Lung (tissue), 4 donors: ENCODE measurements around the gene GNPTG. TPM values are rescaled to one million over a fixed set of nuclear protein-coding genes. Genes with fewer than 3 reads are reported as not detected.

Experiments used
- polyA plus RNA-seq, 2 donors: library from polyadenylated mRNA; stranded (reverse); fragments of 200-250 nt; gene quantifications; one replicate each; pipeline ENCODE4 v1.2.1, GENCODE V29; 2013
- total RNA-seq, 2 donors: library from RNA; depleted of rRNA in 1 of 2; stranded (reverse); fragments of >200 nt in 1 of 2; gene quantifications; one replicate each; pipeline ENCODE4 v1.2.1, GENCODE V29; 2014 to 2021
- donor health status: Bipolar disorder and iron deficiency.
- donor health status: healthy.
- donor health status: DM: yes; HTN: yes; CAD: no.

The GNPTG gene
- total and polyA plus RNA-seq, 4 donors = 34.8 to 92.7 (median 77.8) TPM

Other genes starting within 250 kb of the GNPTG start
- 10 to 100 TPM in 1 of 2 donors, 1 to 10 TPM in 1; 5.0 to 10.3 TPM for gene CACNA1H, start 198.8 kb upstream of the GNPTG start, total RNA-seq
- gene CACNA1H, start 198.8 kb upstream of the GNPTG start, polyA plus RNA-seq = 1 to 10 TPM; 6.3 to 7.1 TPM
- gene TPSG1, start 126.7 kb upstream of the GNPTG start, total RNA-seq = 1 to 10 TPM in 1 of 2 donors, not detected in 1; 2.9 TPM
- under 1 TPM; 0.03 to 0.71 TPM for gene TPSG1, start 126.7 kb upstream of the GNPTG start, polyA plus RNA-seq
- gene TPSB2, start 121.7 kb upstream of the GNPTG start, total RNA-seq = 100 to 1,000 TPM in 1 of 2 donors, under 1 TPM in 1; 0.46 to 154 TPM
- 10 to 100 TPM; 12.9 to 91.5 TPM for gene TPSB2, start 121.7 kb upstream of the GNPTG start, polyA plus RNA-seq
- gene TPSAB1, start 111.2 kb upstream of the GNPTG start, total RNA-seq = 100 to 1,000 TPM in 1 of 2 donors, not detected in 1; 129 TPM
- gene TPSAB1, start 111.2 kb upstream of the GNPTG start, polyA plus RNA-seq = 10 to 100 TPM; 10.1 to 89.3 TPM
- 1 to 10 TPM in 1 of 2 donors, not detected in 1; 7.0 TPM for gene TPSD1, start 95.9 kb upstream of the GNPTG start, total RNA-seq
- gene TPSD1, start 95.9 kb upstream of the GNPTG start, polyA plus RNA-seq = 1 to 10 TPM in 1 of 2 donors, under 1 TPM in 1; 0.54 to 2.9 TPM
- 10 to 100 TPM; 91.2 to 96.8 TPM for gene UBE2I, start 42.3 kb upstream of the GNPTG start, total RNA-seq
- 10 to 100 TPM; 63.9 to 71.7 TPM for gene UBE2I, start 42.3 kb upstream of the GNPTG start, polyA plus RNA-seq
- gene BAIAP3, start 18.3 kb upstream of the GNPTG start, total RNA-seq = 10 to 100 TPM; 15.9 to 46.6 TPM
- 1 to 10 TPM; 4.5 to 7.9 TPM for gene BAIAP3, start 18.3 kb upstream of the GNPTG start, polyA plus RNA-seq
- 10 to 100 TPM; 32.5 to 66.4 TPM for gene TSR3, start 53 bp upstream of the GNPTG start, total RNA-seq
- gene TSR3, start 53 bp upstream of the GNPTG start, polyA plus RNA-seq = 10 to 100 TPM; 54.7 to 58.5 TPM
- gene UNKL, start 62.8 kb downstream of the GNPTG start, total RNA-seq = 10 to 100 TPM; 21.8 to 31.2 TPM
- gene UNKL, start 62.8 kb downstream of the GNPTG start, polyA plus RNA-seq = 10 to 100 TPM in 1 of 2 donors, 1 to 10 TPM in 1; 7.9 to 11.9 TPM
- 10 to 100 TPM in 1 of 2 donors, 1 to 10 TPM in 1; 6.4 to 12.8 TPM for gene UQCC4, start 68.8 kb downstream of the GNPTG start, total RNA-seq
- 10 to 100 TPM; 12.2 to 30.6 TPM for gene UQCC4, start 68.8 kb downstream of the GNPTG start, polyA plus RNA-seq
- gene PERCC1, start 79.1 kb downstream of the GNPTG start, total RNA-seq = under 1 TPM; 0.46 to 0.57 TPM
- under 1 TPM in 1 of 2 donors, not detected in 1; 0.12 TPM for gene PERCC1, start 79.1 kb downstream of the GNPTG start, polyA plus RNA-seq
- gene CCDC154, start 92.6 kb downstream of the GNPTG start, total RNA-seq = 1 to 10 TPM in 1 of 2 donors, under 1 TPM in 1; 0.63 to 1.3 TPM
- gene CCDC154, start 92.6 kb downstream of the GNPTG start, polyA plus RNA-seq = 1 to 10 TPM; 1.5 to 4.5 TPM
- 100 to 1,000 TPM in 1 of 2 donors, 10 to 100 TPM in 1; 73.3 to 103 TPM for gene CLCN7, start 123.1 kb downstream of the GNPTG start, total RNA-seq
- 100 to 1,000 TPM in 1 of 2 donors, 10 to 100 TPM in 1; 61.1 to 119 TPM for gene CLCN7, start 123.1 kb downstream of the GNPTG start, polyA plus RNA-seq
- under 1 TPM; 0.25 to 0.31 TPM for gene PTX4, start 137.0 kb downstream of the GNPTG start, total RNA-seq
- gene PTX4, start 137.0 kb downstream of the GNPTG start, polyA plus RNA-seq = under 1 TPM in 1 of 2 donors, not detected in 1; 0.02 TPM
- 10 to 100 TPM; 24.4 to 46.3 TPM for gene TELO2, start 141.4 kb downstream of the GNPTG start, total RNA-seq
- gene TELO2, start 141.4 kb downstream of the GNPTG start, polyA plus RNA-seq = 10 to 100 TPM; 39.2 to 64.2 TPM
- 10 to 100 TPM; 24.7 to 49.2 TPM for gene TMEM204, start 181.7 kb downstream of the GNPTG start, total RNA-seq
- gene TMEM204, start 181.7 kb downstream of the GNPTG start, polyA plus RNA-seq = 100 to 1,000 TPM in 1 of 2 donors, 10 to 100 TPM in 1; 31.6 to 116 TPM